SK-N-MC (cell line): ENCODE measurements around the gene ANAPC2.

Experiments
- EZH2 ChIP-seq: fragments of 200-600 bp; sonication (generic); IDR thresholded peaks from one replicate; pipeline ENCODE4 v1.6.1; 2017; ENCODE audit warnings: antibody characterized with exemption
- POLR2AphosphoS5 ChIP-seq: IDR thresholded peaks from 2 replicates; pipeline ENCODE4 v1.6.1; 2012; ENCODE audit warnings: mild to moderate bottlenecking, low read depth, low read length, borderline replicate concordance

GRCh38 chr9:137201205-137201868 lies 13.0 kb upstream of the ANAPC2 start:
- TF ChIP-seq EZH2 (no peak), POLR2AphosphoS5 (no peak)
